HepG2 (cell line): Measurements from ENCODE around the gene PLEKHH1. TPM values are rescaled to one million over a fixed set of nuclear protein-coding genes. Genes with fewer than 3 reads are reported as not detected.

ENCODE experiments used
- ATAC-seq: fragments of 200-7000 bp; cut with Tn5 transposase; 3 replicates; pipeline ENCODE4 v1.9.1; 2020; ENCODE audit warnings: mild to moderate bottlenecking, moderate library complexity
- BruUV-seq: library from RNA; stranded (reverse); fragments of 400-500 nt; replicated peaks from 2 replicates; lab custom pipeline; 2021; lab: Mats Ljungman, UMichigan
- CTCF ChIA-PET: fragments of 300-600 bp; formaldehyde crosslinking; extraction: SDS; loops from one replicate; lab custom pipeline; 2021; ENCODE audit warnings: low total read pairs, inconsistent platforms, low intra/inter-chr PET ratio; lab: Yijun Ruan, JAX
- POLR2A ChIA-PET: fragments of 350-600 bp; sonication (Branson Sonifier 250); formaldehyde crosslinking; loops from one replicate; lab custom pipeline; 2020; ENCODE audit warnings: antibody characterized with exemption, inconsistent platforms; lab: Yijun Ruan, JAX
- DNase-seq: peaks from one replicate; pipeline ENCODE4 v3.0.0-alpha.2; 2015; ENCODE audit warnings: low spot score
- FAIRE-seq: peaks from 3 replicates; lab custom pipeline; 2011; peaks lifted over from hg19 to GRCh38; lab: Jason Lieb, UNC
- H2AFZ ChIP-seq: one replicate; pipeline ENCODE4 v1.6.1; 2011; ENCODE audit warnings: low read length, inconsistent platforms
- H3K27ac ChIP-seq: fragments of 300-600 bp; 3 replicates; pipeline ENCODE4 v1.8.0; 2011; ENCODE audit warnings: mixed run types, mild to moderate bottlenecking, mixed read lengths, low read length, inconsistent platforms; ENCODE audit not compliant: insufficient read depth; ENCODE audit errors: extremely low read length
- H3K27me3 ChIP-seq, 2 experiments: fragments of 200-600 bp in 1 of 2; 2 replicates in 1 of 2; 3 replicates in 1 of 2; pipeline versions ENCODE4 v1.6.0 to v1.8.0; 2011; ENCODE audit warnings: low read length in 2 of 2, mild to moderate bottlenecking in 2 of 2, moderate library complexity in 2 of 2, inconsistent platforms in 1 of 2; ENCODE audit not compliant: insufficient read depth in 2 of 2, control insufficient read depth in 1 of 2
- H3K36me3 ChIP-seq, 2 experiments: fragments of 200-600 bp in 1 of 2; replicated peaks in 1 of 2; 2 replicates in 1 of 2; 3 replicates in 1 of 2; pipeline versions ENCODE4 v1.5.1 to v1.8.0; 2011; ENCODE audit warnings: low read length in 2 of 2, inconsistent platforms in 1 of 2; ENCODE audit not compliant: insufficient read depth in 2 of 2, control insufficient read depth in 1 of 2
- H3K4me1 ChIP-seq: 2 replicates; pipeline ENCODE4 v1.5.1; 2012; ENCODE audit warnings: low read length, inconsistent platforms; ENCODE audit not compliant: insufficient read depth
- H3K4me2 ChIP-seq: 2 replicates; pipeline ENCODE4 v1.6.0; 2011; ENCODE audit warnings: low read depth, low read length, inconsistent platforms
- H3K4me3 ChIP-seq, 3 experiments: fragments of 200-600 bp in 1 of 3; sonication (generic), shearing (Covaris generic) in 1 of 3; replicated peaks in 1 of 3; 2 replicates each; pipeline ENCODE4 v1.5.1; 2011 to 2016; ENCODE audit warnings: low read length in 3 of 3, inconsistent platforms in 2 of 3, low read depth in 2 of 3, mild to moderate bottlenecking in 2 of 3, control low read depth in 1 of 3, mixed read lengths in 1 of 3; ENCODE audit not compliant: insufficient read depth in 1 of 3
- H3K79me2 ChIP-seq: one replicate; pipeline ENCODE4 v1.6.1; 2011; ENCODE audit warnings: low read length, inconsistent platforms; ENCODE audit not compliant: insufficient read depth
- H3K9ac ChIP-seq: 2 replicates; pipeline ENCODE4 v1.6.0; 2011; ENCODE audit warnings: mild to moderate bottlenecking, low read depth, low read length, inconsistent platforms; ENCODE audit not compliant: insufficient read depth
- H3K9me3 ChIP-seq: 2 replicates; pipeline ENCODE4 v1.5.1; 2012; ENCODE audit warnings: mild to moderate bottlenecking, low read length
- H4K20me1 ChIP-seq: 2 replicates; pipeline ENCODE4 v1.6.0; 2011; ENCODE audit warnings: inconsistent platforms, mild to moderate bottlenecking, low read length, moderate library complexity; ENCODE audit not compliant: insufficient read depth
- CTCF ChIP-seq: sonication (generic); formaldehyde crosslinking; IDR thresholded peaks from 2 replicates; pipeline ENCODE4 v1.5.0; 2020; ENCODE audit warnings: mild to moderate bottlenecking, missing genetic modification reagents, moderate library complexity
- HNF4A ChIP-seq: sonication (generic); formaldehyde crosslinking; IDR thresholded peaks from 2 replicates; pipeline ENCODE4 v1.4.0; 2020; ENCODE audit warnings: missing genetic modification reagents
- HOXA9 ChIP-seq: sonication (generic); formaldehyde crosslinking; IDR thresholded peaks from 2 replicates; pipeline ENCODE4 v1.8.1; 2022; ENCODE audit warnings: missing genetic modification reagents, mild to moderate bottlenecking, moderate library complexity, borderline replicate concordance
- MAFG ChIP-seq: sonication (generic); formaldehyde crosslinking; IDR thresholded peaks from 2 replicates; pipeline ENCODE4 v1.5.1; 2020; ENCODE audit warnings: mild to moderate bottlenecking, missing genetic modification reagents
- STAG1 ChIP-seq: sonication (generic); formaldehyde crosslinking; IDR thresholded peaks from 2 replicates; pipeline ENCODE4 v1.4.0; 2020; ENCODE audit warnings: missing genetic modification reagents
- ZNF530 ChIP-seq: sonication (generic); formaldehyde crosslinking; IDR thresholded peaks from 2 replicates; pipeline ENCODE4 v1.5.0; 2020; ENCODE audit warnings: low read depth, mild to moderate bottlenecking, missing genetic modification reagents
- ZNF629 ChIP-seq: sonication (generic); formaldehyde crosslinking; conservative IDR thresholded peaks from 2 replicates; pipeline ENCODE4 v1.5.0; 2020; ENCODE audit warnings: missing genetic modification reagents
- WGBS: methylation state at CpG from one replicate; pipeline ENCODE4 v1.1.6; 2017; ENCODE audit warnings: low lambda C conversion rate; 5-methylcytosine and 5-hydroxymethylcytosine counted together
- in situ Hi-C: cut with HindIII; loops from 2 replicates; pipeline ENCODE4 v1.10.0; 2017; ENCODE audit warnings: low pct_unique_long_range_greater_than_20kb; ENCODE audit not compliant: extremely low pct_ligation_motif_present
- intact Hi-C: fragments of 100-400 bp; cut with micrococcal nuclease; formaldehyde crosslinking; loops from one replicate; pipeline ENCODE4 v1.10.0; 2022; ENCODE audit not compliant: unreplicated experiment
- polyA plus RNA-seq, 8 experiments: library from polyadenylated mRNA; depleted of rRNA in 3 of 8; stranded (reverse) in 7 of 8; unstranded in 1 of 8; fragments of >200 nt; fragmentation: Illumina TruSeq in 4 of 8; extraction: Trizol in 4 of 8; gene quantifications; 2 replicates each; pipeline versions ENCODE4 v1.2.1 to v1.2.3, GENCODE V29; 2011 to 2016; ENCODE audit warnings: low read depth in 4 of 8, missing spikeins in 1 of 8, mixed read lengths in 1 of 8; ENCODE audit not compliant: insufficient read depth in 1 of 8
- total RNA-seq, 5 experiments: library from RNA; depleted of rRNA; stranded (reverse); fragments of >200 nt; fragmentation: Illumina TruSeq; extraction: Trizol; gene quantifications; 2 replicates each; pipeline ENCODE4 v1.2.3, GENCODE V29; 2016; ENCODE audit warnings: low read depth in 1 of 5
- TF ChIP-seq, protein P1 (sequence below): sonication (generic); formaldehyde crosslinking; IDR thresholded peaks from 2 replicates; pipeline ENCODE4 v1.8.1; 2023; ENCODE audit warnings: missing genetic modification reagents, inconsistent platforms, borderline replicate concordance

Gene PLEKHH1
- total and polyA plus RNA-seq, 2 of the 13 experiments (the other 11 are each of a cell fraction or from before 2014, with no cell fraction given): 8.6 to 15.8 TPM

- TF ChIP-seq, protein P1, sequence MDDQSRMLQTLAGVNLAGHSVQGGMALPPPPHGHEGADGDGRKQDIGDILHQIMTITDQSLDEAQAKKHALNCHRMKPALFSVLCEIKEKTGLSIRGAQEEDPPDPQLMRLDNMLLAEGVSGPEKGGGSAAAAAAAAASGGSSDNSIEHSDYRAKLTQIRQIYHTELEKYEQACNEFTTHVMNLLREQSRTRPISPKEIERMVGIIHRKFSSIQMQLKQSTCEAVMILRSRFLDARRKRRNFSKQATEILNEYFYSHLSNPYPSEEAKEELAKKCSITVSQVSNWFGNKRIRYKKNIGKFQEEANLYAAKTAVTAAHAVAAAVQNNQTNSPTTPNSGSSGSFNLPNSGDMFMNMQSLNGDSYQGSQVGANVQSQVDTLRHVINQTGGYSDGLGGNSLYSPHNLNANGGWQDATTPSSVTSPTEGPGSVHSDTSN: no peak
- TF ChIP-seq MAFG (CRISPR knock-in tag): no peak
Measured at GRCh38 chr14:67579636-67580035, 46.5 kb downstream of the PLEKHH1 start (continued).

GRCh38 chr14:67580336-67581171 lies 47.5 kb downstream of the PLEKHH1 start:
- H3K9ac ChIP-seq: no peak overlapping the region
- DNase-seq (no peak), ATAC-seq (peak; percentile 21; the same call in 1 of the 3 replicates), FAIRE-seq (no peak)
- in situ Hi-C loops (loop anchor here (10.0 kb wide), 2 partner anchors 84 to 124 kb away; partner anchors contain the start of gene RDH12), intact Hi-C loops (loop anchor here (5.0 kb wide), 1 partner anchor 72 kb away; no protein-coding TSS in a partner anchor)
- H3K27ac ChIP-seq: no peak overlapping the region
- H3K4me1 ChIP-seq: no peaks in the 10 kb centered on the region
- H3K4me2 ChIP-seq: no peak overlapping the region
- no peaks in the 10 kb centered on the region for H4K20me1 ChIP-seq
- H2AFZ ChIP-seq: no peak overlapping the region
- H3K79me2 ChIP-seq: no peaks in the 10 kb centered on the region
- H3K4me3 ChIP-seq: no peak overlapping the region
- no TSS peak for BruUV-seq
- H3K9me3 ChIP-seq: no peaks in the 10 kb centered on the region
- POLR2A ChIA-PET: interaction anchor here (1.5 kb wide), 1 partner anchor 87 kb away, joined by 3 read pairs; no protein-coding TSS in a partner anchor
- no peaks in the 10 kb centered on the region for H3K27me3 ChIP-seq
- H3K36me3 ChIP-seq: peaks cover 0 to 3% of the 10 kb centered on the region in 2 experiments; a peak in 2 of 5 replicates
- TF ChIP-seq ZNF629 (no peak), HNF4A (CRISPR knock-in tag) (0 out of 2 replicates have a peak, but pooled peaks have one; percentile 10), HOXA9 (CRISPR knock-in tag) (no peak), CTCF (CRISPR knock-in tag) (peak; percentile 33; the same call in 1 of the 2 replicates), STAG1 (CRISPR knock-in tag) (peak; percentile 27; the same call in 1 of the 2 replicates), ZNF530 (CRISPR knock-in tag) (no peak)
- whole genome bisulfite sequencing: 84% methylated on average over 10 of the region's 11 CpGs
- CTCF ChIA-PET: no interaction called here
